ENCODE measurements around the gene ATG101.

Gene ATG101

DNA sequence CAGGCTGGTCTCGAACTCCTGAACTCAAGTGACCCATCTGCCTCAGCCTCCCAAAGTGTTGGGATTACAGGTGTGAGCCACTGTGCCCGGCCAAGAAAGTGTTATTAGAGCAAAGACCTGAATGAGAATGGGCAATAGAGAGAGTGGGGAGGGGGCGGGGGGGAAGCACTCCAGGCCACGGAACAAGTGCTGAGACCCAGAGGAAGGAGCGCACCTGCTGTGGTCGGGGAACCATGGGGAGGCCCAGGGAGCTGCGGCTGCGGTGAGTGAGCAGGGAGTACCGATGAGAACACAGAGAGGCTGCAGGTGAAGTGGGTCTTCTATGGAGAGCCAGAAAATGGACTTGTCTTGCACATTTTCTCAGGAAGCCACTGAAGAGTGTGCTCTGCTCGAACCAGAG lies 20.5 kb downstream of the ATG101 start (continued):
- TF ChIP-seq ZFP30 (CRISPR knock-in tag; IDR thresholded peaks at IDR 0.05) (no peak), ISL1 (CRISPR knock-in tag; IDR thresholded peaks at IDR 0.05) (no peak), RARB (CRISPR knock-in tag; IDR thresholded peaks at IDR 0.05) (no peak), CSDC2 (CRISPR knock-in tag; IDR thresholded peaks at IDR 0.05) (no peak), OSR1 (CRISPR knock-in tag; IDR thresholded peaks at IDR 0.05) (no peak), TOX (CRISPR knock-in tag; IDR thresholded peaks at IDR 0.05; ENCODE audit: borderline replicate concordance) (no peak), SNAI2 (CRISPR knock-in tag; IDR thresholded peaks at IDR 0.05) (no peak)

DNA sequence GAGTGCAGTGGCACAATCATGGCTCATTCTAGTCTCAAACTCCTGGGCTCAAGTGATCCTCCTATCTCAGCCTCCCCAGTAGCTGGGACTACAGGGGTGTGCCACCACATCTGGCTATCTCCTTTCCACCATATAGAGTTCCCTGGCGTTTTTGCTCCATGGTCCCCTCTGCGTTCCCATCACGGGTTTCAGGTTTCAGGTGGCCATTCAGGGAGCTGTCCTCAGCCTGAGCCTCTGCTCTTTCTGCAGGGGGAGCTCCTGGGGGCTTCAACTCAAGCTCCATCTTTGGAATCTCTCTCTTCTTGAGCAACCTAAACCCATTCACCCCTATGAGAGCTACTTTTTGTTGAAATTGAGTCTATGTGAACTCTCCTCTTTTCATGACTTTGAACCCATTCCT lies 21.3 kb downstream of the ATG101 start:
- no peak for ATAC-seq
- TF ChIP-seq ESRRG (CRISPR knock-in tag; IDR thresholded peaks at IDR 0.05) (no peak), TCF4 (CRISPR knock-in tag; IDR thresholded peaks at IDR 0.05; ENCODE audit: borderline replicate concordance) (no peak), SNAI2 (CRISPR knock-in tag; IDR thresholded peaks at IDR 0.05) (no peak), ZC3H10 (CRISPR knock-in tag; IDR thresholded peaks at IDR 0.05) (no peak), ZNF565 (CRISPR knock-in tag; conservative IDR thresholded peaks at IDR 0.05; ENCODE audit: low read depth) (no peak)
- TF ChIP-seq, protein P1, sequence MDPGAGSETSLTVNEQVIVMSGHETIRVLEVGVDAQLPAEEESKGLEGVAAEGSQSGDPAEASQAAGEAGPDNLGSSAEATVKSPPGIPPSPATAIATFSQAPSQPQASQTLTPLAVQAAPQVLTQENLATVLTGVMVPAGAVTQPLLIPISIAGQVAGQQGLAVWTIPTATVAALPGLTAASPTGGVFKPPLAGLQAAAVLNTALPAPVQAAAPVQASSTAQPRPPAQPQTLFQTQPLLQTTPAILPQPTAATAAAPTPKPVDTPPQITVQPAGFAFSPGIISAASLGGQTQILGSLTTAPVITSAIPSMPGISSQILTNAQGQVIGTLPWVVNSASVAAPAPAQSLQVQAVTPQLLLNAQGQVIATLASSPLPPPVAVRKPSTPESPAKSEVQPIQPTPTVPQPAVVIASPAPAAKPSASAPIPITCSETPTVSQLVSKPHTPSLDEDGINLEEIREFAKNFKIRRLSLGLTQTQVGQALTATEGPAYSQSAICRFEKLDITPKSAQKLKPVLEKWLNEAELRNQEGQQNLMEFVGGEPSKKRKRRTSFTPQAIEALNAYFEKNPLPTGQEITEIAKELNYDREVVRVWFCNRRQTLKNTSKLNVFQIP (CRISPR knock-in tag; IDR thresholded peaks at IDR 0.05; ENCODE audit: borderline replicate concordance, low read depth) = no peak

DNA sequence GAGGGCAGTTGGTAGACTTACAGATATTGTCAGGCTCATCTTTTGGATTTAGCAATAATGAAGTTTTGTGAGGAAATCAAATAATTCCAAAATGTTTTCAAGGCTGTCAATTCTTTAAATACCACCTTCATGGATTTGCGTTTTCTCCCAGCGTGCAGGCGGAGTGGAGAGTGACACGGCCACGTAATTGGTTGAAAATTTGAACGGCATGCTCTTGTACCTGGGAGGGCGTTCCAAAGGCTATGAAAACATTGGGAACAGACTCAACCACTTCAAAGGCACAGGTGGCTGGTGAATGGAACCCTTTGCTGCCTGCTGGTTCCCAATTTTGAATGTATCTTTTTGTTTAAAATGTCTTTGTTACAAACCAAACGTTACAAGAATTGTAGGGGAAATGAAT lies 22.1 kb downstream of the ATG101 start:
- no peak for TF ChIP-seq TOX (CRISPR knock-in tag; IDR thresholded peaks at IDR 0.05; ENCODE audit: borderline replicate concordance)
- no peak for TF ChIP-seq ZNF70 (CRISPR knock-in tag; IDR thresholded peaks at IDR 0.05)
- TF ChIP-seq ZNF8 (CRISPR knock-in tag; IDR thresholded peaks at IDR 0.05) = no peak
- TF ChIP-seq ZC3H10 (CRISPR knock-in tag; IDR thresholded peaks at IDR 0.05) = no peak
- TF ChIP-seq, protein P2, sequence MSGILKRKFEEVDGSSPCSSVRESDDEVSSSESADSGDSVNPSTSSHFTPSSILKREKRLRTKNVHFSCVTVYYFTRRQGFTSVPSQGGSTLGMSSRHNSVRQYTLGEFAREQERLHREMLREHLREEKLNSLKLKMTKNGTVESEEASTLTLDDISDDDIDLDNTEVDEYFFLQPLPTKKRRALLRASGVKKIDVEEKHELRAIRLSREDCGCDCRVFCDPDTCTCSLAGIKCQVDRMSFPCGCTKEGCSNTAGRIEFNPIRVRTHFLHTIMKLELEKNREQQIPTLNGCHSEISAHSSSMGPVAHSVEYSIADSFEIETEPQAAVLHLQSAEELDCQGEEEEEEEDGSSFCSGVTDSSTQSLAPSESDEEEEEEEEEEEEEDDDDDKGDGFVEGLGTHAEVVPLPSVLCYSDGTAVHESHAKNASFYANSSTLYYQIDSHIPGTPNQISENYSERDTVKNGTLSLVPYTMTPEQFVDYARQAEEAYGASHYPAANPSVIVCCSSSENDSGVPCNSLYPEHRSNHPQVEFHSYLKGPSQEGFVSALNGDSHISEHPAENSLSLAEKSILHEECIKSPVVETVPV (CRISPR knock-in tag; IDR thresholded peaks at IDR 0.05) = no peak
- ATAC-seq = no peak

DNA sequence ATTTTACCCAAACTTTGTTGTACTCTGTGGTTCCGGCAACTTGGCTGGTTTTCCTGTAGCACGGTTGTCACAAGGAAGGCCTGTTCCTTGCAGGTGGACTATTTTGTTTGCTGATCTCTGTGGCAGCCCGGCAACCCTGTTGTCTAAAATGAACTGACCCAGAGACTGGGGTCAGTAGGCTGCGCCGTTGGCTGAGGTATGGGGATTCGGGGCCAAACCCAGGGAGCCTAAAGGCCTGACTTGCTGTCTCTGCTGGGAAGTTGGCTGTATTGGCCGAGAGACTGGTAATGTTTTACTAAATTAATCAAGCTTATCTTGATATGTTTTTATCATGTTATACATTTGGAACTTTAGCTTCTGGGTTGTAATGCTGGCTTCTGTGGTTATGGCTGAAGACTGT lies 23.6 kb downstream of the ATG101 start:
- ATAC-seq = no peak
- no peak for TF ChIP-seq ARNTL (CRISPR knock-in tag; IDR thresholded peaks at IDR 0.05; ENCODE audit: borderline replicate concordance, low read depth)
- no peak for TF ChIP-seq OSR1 (CRISPR knock-in tag; IDR thresholded peaks at IDR 0.05)
- TF ChIP-seq ZFP30 (CRISPR knock-in tag; IDR thresholded peaks at IDR 0.05) = no peak
- TF ChIP-seq, protein P3, sequence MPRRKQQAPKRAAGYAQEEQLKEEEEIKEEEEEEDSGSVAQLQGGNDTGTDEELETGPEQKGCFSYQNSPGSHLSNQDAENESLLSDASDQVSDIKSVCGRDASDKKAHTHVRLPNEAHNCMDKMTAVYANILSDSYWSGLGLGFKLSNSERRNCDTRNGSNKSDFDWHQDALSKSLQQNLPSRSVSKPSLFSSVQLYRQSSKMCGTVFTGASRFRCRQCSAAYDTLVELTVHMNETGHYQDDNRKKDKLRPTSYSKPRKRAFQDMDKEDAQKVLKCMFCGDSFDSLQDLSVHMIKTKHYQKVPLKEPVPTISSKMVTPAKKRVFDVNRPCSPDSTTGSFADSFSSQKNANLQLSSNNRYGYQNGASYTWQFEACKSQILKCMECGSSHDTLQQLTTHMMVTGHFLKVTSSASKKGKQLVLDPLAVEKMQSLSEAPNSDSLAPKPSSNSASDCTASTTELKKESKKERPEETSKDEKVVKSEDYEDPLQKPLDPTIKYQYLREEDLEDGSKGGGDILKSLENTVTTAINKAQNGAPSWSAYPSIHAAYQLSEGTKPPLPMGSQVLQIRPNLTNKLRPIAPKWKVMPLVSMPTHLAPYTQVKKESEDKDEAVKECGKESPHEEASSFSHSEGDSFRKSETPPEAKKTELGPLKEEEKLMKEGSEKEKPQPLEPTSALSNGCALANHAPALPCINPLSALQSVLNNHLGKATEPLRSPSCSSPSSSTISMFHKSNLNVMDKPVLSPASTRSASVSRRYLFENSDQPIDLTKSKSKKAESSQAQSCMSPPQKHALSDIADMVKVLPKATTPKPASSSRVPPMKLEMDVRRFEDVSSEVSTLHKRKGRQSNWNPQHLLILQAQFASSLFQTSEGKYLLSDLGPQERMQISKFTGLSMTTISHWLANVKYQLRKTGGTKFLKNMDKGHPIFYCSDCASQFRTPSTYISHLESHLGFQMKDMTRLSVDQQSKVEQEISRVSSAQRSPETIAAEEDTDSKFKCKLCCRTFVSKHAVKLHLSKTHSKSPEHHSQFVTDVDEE (CRISPR knock-in tag; IDR thresholded peaks at IDR 0.05) = no peak
- TF ChIP-seq ZC3H10 (CRISPR knock-in tag; IDR thresholded peaks at IDR 0.05) = no peak
- TF ChIP-seq TOX (CRISPR knock-in tag; IDR thresholded peaks at IDR 0.05; ENCODE audit: borderline replicate concordance) = no peak
- no peak for TF ChIP-seq ESRRG (CRISPR knock-in tag; IDR thresholded peaks at IDR 0.05)
- TF ChIP-seq PPARA (CRISPR knock-in tag; IDR thresholded peaks at IDR 0.05; ENCODE audit: borderline replicate concordance) = no peak
- no peak for TF ChIP-seq BACH2 (CRISPR knock-in tag; IDR thresholded peaks at IDR 0.05; ENCODE audit: borderline replicate concordance)
- no peak for TF ChIP-seq CSDC2 (CRISPR knock-in tag; IDR thresholded peaks at IDR 0.05)
- TF ChIP-seq ZNF8 (CRISPR knock-in tag; IDR thresholded peaks at IDR 0.05) = no peak
- no peak for TF ChIP-seq TCF4 (CRISPR knock-in tag; IDR thresholded peaks at IDR 0.05; ENCODE audit: borderline replicate concordance)
- TF ChIP-seq, protein P4, sequence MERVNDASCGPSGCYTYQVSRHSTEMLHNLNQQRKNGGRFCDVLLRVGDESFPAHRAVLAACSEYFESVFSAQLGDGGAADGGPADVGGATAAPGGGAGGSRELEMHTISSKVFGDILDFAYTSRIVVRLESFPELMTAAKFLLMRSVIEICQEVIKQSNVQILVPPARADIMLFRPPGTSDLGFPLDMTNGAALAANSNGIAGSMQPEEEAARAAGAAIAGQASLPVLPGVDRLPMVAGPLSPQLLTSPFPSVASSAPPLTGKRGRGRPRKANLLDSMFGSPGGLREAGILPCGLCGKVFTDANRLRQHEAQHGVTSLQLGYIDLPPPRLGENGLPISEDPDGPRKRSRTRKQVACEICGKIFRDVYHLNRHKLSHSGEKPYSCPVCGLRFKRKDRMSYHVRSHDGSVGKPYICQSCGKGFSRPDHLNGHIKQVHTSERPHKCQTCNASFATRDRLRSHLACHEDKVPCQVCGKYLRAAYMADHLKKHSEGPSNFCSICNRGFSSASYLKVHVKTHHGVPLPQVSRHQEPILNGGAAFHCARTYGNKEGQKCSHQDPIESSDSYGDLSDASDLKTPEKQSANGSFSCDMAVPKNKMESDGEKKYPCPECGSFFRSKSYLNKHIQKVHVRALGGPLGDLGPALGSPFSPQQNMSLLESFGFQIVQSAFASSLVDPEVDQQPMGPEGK (CRISPR knock-in tag; IDR thresholded peaks at IDR 0.05; ENCODE audit: borderline replicate concordance) = no peak
- TF ChIP-seq SNAI2 (CRISPR knock-in tag; IDR thresholded peaks at IDR 0.05) = no peak
- TF ChIP-seq RARB (CRISPR knock-in tag; IDR thresholded peaks at IDR 0.05) = no peak
